RWPE1 (cell line): ENCODE measurements around the gene PLEKHF1.

Experiments used
- CTCF ChIA-PET: fragments of 350-600 bp; sonication (Branson Sonifier 250); formaldehyde crosslinking; extraction: SDS; loops from one replicate; lab custom pipeline; 2021; lab: Yijun Ruan, JAX
- POLR2A ChIA-PET: fragments of 400-600 bp; formaldehyde crosslinking; extraction: SDS; loops from one replicate; lab custom pipeline; 2020; ENCODE audit warnings: antibody characterized with exemption; ENCODE audit not compliant: low non-redundant PET; lab: Yijun Ruan, JAX
- DNase-seq: peaks from one replicate; pipeline ENCODE4 v3.0.0; 2012; ENCODE audit warnings: low spot score
- H3K27ac ChIP-seq: fragments of 450-650 bp; 2 replicates; pipeline ENCODE4 v1.5.1; 2017
- TF ChIP-seq, protein P1 (sequence below): fragments of 450-650 bp; conservative IDR thresholded peaks from 2 replicates; pipeline ENCODE4 v1.5.1; 2017; ENCODE audit warnings: low read depth, mild to moderate bottlenecking

Gene PLEKHF1

DNA sequence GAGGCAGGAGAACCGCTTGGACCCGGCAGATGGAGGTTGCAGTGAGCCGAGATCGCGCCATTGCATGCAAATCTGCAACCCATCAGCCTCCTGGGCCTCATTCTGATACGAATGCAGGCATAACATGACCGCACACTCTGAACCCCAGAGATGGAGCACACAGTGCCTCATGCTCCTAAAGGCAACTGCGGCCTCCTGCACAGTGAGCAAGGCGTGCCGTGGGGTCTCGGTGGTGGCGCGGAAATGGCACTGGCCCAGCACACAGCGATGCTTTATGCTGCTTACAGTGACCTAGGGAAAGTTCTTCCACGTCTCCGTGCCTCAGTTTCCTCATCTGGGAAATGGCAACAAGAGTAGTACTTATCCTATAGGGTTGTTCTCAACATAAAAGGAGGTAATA, 51.8 kb downstream of the PLEKHF1 start:
- no peak overlapping the region for H3K27ac ChIP-seq
- ChIA-PET CTCF (interaction anchor here (0.5 to 2.2 kb wide), 21 partner anchors 9 to 158 kb away, joined by 3 to 38 read pairs (median 4); partner anchors contain the start of genes PLEKHF1 and POP4), POLR2A (interaction anchor here (0.5 to 1.8 kb wide), 3 partner anchors 111 to 248 kb away, joined by 4 to 5 read pairs (median 5); partner anchors contain the start of gene POP4)
- TF ChIP-seq, protein P1, sequence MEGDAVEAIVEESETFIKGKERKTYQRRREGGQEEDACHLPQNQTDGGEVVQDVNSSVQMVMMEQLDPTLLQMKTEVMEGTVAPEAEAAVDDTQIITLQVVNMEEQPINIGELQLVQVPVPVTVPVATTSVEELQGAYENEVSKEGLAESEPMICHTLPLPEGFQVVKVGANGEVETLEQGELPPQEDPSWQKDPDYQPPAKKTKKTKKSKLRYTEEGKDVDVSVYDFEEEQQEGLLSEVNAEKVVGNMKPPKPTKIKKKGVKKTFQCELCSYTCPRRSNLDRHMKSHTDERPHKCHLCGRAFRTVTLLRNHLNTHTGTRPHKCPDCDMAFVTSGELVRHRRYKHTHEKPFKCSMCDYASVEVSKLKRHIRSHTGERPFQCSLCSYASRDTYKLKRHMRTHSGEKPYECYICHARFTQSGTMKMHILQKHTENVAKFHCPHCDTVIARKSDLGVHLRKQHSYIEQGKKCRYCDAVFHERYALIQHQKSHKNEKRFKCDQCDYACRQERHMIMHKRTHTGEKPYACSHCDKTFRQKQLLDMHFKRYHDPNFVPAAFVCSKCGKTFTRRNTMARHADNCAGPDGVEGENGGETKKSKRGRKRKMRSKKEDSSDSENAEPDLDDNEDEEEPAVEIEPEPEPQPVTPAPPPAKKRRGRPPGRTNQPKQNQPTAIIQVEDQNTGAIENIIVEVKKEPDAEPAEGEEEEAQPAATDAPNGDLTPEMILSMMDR = no peak
- no peak for DNase-seq

DNA sequence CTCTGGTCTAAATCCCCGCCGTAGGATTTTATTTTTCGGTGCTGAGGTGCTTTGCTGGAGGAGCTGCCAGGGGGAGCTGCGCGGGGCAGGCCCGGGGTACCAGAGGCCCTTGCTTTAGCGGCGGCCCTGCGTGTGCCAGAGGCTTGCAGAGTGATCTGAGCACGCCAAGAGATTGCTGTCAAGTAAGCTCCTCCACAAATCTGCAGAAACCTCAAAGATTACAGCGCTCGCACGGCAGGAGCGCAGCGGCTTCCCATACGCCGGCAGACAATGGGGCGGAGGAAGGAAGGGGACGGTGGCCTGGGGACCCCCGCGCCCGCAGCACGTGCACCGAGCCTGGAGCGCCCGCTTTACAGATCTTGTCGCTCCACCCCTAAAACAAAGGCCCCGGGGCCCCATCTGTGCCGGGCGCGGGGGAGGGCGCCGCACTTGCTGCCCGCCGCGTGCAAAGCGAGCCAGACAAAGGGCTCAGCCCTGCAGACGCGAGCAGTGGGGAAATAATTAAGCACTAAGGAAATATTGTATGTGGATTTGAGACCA, 58.9 kb downstream of the PLEKHF1 start:
- TF ChIP-seq, protein P1 = no peak
- DNase-seq = no peak
- ChIA-PET CTCF (interaction anchor here (0.9 kb wide), 1 partner anchor 8 kb away, joined by 4 read pairs; no protein-coding TSS in a partner anchor), POLR2A (no interaction called here)
- H3K27ac ChIP-seq = no peak overlapping the region

DNA sequence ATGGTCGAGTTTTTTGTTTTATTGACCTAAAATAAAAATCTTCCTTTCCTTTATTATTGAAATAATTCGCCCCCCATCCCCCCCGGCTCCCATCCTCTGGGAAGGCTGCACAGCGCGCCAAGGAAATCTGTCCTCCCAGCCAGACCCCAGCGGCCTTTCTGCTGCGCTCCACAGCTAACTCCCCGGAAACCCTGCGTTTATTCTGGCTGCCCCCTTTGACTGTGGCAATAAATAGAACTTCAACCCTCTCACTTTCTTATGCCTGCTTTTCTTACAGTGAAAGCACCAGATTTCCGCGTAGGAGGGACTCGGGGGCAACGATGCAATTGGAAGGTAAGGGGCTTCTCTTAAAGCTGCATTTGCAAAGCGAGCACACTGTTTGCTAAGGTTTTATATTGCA, 59.5 kb downstream of the PLEKHF1 start:
- POLR2A ChIA-PET = no interaction called here
- TF ChIP-seq, protein P1 = no peak
- no peak for DNase-seq
- CTCF ChIA-PET = interaction anchor here (0.9 kb wide), 1 partner anchor 8 kb away, joined by 4 read pairs; no protein-coding TSS in a partner anchor
- no peak overlapping the region for H3K27ac ChIP-seq
